ENCODE data around the gene DGKQ.

DNA sequence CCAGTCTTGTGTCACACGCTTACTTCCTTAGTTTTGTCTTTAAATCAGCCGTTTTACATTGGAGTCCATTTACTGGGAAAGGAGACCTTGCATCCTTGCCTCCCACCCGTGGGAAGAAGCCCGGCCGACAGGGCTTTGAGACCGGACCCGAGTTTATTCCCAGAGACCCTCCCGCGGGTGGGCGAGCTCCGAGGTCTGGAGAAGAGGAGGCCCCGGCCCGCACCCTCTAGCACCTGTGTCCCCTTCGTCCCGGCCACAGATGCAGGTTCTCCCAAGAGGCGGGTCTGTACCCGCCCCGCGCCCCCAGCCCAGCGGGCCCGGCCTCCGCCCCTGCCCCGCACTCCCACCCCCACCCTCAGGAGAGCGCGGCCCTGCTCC, 23.6 kb upstream of the DGKQ start:
- TF ChIP-seq POLR2AphosphoS5 (IDR thresholded peaks at IDR 0.05; ENCODE audit: low read depth, low read length), result no peak
- TF ChIP-seq, protein P1, sequence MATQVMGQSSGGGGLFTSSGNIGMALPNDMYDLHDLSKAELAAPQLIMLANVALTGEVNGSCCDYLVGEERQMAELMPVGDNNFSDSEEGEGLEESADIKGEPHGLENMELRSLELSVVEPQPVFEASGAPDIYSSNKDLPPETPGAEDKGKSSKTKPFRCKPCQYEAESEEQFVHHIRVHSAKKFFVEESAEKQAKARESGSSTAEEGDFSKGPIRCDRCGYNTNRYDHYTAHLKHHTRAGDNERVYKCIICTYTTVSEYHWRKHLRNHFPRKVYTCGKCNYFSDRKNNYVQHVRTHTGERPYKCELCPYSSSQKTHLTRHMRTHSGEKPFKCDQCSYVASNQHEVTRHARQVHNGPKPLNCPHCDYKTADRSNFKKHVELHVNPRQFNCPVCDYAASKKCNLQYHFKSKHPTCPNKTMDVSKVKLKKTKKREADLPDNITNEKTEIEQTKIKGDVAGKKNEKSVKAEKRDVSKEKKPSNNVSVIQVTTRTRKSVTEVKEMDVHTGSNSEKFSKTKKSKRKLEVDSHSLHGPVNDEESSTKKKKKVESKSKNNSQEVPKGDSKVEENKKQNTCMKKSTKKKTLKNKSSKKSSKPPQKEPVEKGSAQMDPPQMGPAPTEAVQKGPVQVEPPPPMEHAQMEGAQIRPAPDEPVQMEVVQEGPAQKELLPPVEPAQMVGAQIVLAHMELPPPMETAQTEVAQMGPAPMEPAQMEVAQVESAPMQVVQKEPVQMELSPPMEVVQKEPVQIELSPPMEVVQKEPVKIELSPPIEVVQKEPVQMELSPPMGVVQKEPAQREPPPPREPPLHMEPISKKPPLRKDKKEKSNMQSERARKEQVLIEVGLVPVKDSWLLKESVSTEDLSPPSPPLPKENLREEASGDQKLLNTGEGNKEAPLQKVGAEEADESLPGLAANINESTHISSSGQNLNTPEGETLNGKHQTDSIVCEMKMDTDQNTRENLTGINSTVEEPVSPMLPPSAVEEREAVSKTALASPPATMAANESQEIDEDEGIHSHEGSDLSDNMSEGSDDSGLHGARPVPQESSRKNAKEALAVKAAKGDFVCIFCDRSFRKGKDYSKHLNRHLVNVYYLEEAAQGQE (IDR thresholded peaks at IDR 0.05; ENCODE audit: insufficient read depth in 1 of 2, low read depth in 2 of 2, low read length in 2 of 2), result no peak
- no peak for TF ChIP-seq TAF1 (IDR thresholded peaks at IDR 0.05; ENCODE audit: borderline replicate concordance, insufficient read depth, low read length)
- no peak for TF ChIP-seq SIN3A (IDR thresholded peaks at IDR 0.05; ENCODE audit: borderline replicate concordance, insufficient read depth, low read length)
- no peak for TF ChIP-seq FOXP2 (optimal IDR thresholded peaks at IDR 0.05; ENCODE audit: borderline replicate concordance, extremely low read depth, extremely low read length, insufficient read depth)
